Activated CD4-positive, alpha-beta T cell treated with anti-CD3 and anti-CD28 coated beads, Interleukin-10, Interleukin-2, amounts not matched to agents 100 ng/mL and 50 ng/mL, durations not matched to agents 16 hours and 8 hours (primary cell): ENCODE data around the gene PRDM1.

ENCODE experiments used
- DNase-seq: peaks from one replicate; pipeline ENCODE4 v3.0.0-alpha.2; 2020

Gene PRDM1

DNA sequence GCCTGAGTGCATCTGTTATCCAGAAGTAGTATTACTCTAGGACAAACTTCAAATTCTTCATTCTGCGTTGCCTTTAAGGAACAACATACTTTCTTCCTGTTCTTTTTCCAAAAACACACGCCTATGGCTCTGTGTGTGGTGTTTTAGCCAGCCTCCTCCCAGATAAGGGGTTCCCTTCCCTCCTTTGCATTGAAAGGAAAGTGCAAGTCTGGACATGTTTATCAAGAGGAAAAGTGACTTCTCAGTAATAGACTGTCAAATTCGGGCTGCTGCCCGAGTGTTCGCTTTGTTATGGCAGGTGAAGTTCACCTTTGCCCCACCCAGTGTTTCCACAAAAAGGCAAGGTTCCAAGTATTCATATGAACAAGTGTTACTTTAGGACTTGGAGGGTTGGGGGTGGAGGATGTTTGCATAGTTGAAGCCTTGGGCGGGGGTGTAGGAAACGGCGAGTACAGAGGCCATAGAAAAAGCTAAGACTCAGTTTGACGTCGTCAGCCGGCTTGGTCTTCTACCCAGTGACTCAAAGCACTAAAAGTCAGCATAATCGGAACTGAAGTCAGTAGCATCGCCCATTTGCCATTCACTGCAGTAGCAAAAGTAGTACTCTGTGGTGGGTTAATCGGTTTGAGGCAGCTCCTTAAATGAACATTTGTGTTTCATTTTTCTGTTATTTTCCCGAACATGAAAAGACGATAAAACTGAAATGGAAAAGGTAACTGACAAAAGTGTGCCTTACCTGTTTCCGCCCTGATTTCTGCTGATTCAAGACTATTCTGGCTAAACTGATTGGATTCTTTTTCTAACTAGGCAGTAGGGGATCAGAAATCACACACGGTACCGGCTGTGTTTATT is 12.5 kb downstream of the PRDM1 start:
- peak; percentile 95 for DNase-seq

DNA sequence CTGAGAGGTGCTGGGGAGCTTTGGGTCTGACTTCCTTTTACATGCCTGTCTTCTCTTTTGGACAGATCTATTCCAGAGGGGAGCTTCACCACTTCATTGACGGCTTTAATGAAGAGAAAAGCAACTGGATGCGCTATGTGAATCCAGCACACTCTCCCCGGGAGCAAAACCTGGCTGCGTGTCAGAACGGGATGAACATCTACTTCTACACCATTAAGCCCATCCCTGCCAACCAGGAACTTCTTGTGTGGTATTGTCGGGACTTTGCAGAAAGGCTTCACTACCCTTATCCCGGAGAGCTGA is 13.1 kb downstream of the PRDM1 start:
- DNase-seq: no peak

DNA sequence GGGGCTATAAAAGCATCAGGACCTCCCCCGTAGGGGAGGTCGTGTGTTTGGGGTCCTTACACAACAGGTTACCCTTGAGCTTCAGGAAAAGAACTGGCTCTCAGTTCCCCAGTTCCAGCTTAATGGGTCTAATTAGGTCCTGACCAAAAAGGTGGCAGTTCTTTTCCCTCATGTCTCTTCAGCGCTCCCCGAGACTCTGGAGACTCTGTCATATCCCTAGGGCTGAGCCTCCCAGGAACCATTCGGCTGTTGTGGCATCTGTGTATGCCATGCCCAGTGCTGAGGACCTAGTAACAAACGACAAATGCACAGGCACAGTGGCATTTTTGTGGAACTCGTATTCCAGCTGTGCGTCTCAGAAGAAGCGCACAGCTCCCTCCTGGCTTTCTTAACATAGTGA is 14.6 kb downstream of the PRDM1 start:
- DNase-seq: no peak

DNA sequence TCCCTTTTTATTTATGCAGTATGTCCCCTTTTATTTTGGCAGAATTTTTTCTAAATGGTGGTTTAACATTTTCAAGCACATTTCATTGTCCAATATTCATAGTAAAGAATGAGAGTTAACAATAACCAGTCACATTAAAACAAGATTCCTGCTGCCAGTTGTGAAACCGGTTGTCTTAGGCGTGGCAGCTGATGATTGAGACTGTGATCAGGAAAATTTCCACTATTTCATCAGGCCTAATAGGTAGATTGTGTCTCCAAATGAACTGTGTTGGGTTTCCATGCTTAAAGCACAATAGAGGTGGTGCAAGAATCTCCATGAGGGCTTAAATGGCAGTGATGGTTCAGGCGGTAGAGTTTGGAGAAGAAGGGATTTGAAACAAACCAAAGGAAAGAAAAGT is 15.3 kb downstream of the PRDM1 start:
- no peak for DNase-seq

DNA sequence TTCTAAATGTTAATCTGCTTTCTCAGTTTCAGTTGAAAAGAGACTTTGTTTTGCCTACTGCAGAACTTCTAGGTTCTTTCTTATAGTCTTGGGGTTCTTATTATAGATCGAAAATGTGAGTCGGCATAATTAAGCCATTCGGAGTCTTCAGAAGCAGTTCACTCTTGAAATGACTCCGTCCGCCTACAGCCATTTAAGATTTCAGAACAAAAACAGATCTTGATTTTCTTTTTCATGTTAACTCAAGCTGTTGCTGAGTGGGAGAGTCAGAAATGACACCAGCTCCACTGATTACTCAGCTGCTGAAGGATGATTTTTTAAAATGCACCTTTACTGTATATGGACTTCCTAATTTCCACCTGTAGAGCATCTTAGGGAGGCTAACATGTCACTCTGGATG is 15.9 kb downstream of the PRDM1 start:
- DNase-seq: peak; percentile 92

DNA sequence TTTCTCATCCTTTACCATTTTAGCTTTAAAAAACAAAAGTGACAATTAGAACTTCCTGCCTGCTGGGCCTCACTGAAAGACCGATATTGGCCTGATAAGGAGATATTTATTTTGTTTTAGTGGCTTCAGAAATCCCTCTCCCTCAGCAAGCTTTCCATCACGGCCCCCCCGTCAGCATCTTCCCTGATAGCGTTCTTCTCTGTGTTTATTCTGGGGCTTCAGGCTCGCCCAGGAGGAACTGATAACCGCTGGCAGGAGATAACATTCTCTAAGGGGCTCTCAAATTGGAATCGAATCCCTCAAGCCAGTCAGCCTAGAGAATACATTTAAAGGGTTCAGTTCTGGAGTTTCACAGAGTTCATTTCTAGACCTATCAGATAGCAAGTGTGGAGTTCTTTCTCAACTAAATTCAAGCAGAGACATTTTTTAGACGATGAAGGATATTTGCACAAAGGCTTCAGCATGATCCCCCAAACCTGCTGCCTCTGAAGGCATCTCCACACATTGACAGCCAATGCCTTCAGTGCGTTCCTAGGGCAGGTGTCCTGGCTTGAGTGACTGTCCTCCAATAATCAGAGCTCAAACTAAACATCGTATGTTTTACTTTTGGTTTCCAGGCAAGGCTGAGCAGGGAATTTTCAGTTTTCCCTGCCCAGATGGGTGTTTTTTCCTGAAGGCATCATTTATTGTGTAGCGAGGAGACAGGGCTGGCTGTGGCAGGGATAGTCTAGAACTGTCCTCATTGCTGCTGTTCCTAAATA is 17.0 kb downstream of the PRDM1 start:
- DNase-seq: no peak

DNA sequence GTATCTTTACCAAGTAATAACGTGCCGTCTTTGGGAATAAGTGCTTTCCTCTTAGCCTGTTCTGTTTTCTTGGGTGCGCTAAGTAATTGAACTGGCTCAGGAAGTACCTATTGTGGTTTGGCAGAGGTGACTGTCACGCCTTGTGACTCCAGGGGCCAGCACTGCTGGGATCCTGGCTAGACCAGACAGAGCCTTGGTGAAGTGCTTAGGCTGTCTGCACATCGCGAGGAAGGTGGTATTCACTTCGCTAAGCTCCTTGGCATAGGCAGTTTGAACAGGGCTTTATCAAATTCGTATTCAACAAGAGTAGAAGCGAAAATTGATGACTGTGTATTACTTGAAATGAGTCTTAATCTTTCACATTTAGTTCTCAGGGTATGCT is 17.6 kb downstream of the PRDM1 start:
- DNase-seq: peak; percentile 80

DNA sequence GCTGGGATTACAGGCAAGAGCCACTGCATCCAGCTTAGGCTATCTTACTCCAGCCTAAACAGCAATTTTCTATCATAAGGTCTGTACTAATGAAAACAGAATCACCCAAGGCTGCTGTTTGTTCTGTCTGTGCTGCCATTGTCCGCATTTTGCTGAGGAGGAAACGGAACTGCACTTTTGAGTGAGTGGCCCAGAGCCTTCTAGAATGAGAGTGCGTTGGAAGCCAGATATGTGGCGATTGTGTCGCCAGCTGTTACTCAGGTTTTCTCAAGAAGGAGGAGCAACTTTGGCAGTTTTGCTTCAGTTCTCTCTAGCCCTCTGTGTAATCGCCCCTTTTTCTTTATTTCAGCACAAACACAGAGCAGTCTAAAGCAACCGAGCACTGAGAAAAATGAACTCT is 18.3 kb downstream of the PRDM1 start:
- DNase-seq: no peak

DNA sequence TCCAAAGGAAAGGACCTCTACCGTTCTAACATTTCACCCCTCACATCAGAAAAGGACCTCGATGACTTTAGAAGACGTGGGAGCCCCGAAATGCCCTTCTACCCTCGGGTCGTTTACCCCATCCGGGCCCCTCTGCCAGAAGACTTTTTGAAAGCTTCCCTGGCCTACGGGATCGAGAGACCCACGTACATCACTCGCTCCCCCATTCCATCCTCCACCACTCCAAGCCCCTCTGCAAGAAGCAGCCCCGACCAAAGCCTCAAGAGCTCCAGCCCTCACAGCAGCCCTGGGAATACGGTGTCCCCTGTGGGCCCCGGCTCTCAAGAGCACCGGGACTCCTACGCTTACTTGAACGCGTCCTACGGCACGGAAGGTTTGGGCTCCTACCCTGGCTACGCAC is 18.8 kb downstream of the PRDM1 start:
- no peak for DNase-seq

DNA sequence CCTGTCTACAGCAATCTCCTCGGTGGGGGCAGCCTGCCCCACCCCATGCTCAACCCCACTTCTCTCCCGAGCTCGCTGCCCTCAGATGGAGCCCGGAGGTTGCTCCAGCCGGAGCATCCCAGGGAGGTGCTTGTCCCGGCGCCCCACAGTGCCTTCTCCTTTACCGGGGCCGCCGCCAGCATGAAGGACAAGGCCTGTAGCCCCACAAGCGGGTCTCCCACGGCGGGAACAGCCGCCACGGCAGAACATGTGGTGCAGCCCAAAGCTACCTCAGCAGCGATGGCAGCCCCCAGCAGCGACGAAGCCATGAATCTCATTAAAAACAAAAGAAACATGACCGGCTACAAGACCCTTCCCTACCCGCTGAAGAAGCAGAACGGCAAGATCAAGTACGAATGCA is 19.4 kb downstream of the PRDM1 start:
- DNase-seq: no peak

DNA sequence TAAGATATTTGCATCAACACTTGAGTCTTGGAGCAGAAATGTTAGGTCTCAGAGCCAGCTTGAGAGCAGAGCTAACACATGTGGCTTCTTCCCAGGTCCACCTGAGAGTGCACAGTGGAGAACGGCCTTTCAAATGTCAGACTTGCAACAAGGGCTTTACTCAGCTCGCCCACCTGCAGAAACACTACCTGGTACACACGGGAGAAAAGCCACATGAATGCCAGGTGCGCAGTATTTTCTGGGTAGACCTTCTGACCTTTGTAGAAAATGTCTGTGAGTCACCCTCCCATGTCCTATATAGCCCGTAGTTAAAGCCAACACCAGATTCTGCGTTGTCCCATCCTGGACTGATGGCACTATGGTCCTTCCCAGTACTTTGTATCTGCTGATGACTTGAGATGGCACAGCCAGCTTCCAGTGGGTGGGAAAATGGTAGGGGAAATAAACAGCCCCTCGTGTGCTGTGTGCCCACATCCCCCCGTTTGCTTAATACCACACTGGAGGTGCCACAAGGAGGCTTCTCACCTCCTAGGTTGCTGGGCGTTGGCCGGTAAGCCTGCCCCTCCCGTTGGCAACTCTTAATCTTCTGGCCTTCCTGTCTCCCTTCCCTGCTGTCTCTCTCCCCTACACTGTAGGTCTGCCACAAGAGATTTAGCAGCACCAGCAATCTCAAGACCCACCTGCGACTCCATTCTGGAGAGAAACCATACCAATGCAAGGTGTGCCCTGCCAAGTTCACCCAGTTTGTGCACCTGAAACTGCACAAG is 20.3 kb downstream of the PRDM1 start:
- DNase-seq: no peak

DNA sequence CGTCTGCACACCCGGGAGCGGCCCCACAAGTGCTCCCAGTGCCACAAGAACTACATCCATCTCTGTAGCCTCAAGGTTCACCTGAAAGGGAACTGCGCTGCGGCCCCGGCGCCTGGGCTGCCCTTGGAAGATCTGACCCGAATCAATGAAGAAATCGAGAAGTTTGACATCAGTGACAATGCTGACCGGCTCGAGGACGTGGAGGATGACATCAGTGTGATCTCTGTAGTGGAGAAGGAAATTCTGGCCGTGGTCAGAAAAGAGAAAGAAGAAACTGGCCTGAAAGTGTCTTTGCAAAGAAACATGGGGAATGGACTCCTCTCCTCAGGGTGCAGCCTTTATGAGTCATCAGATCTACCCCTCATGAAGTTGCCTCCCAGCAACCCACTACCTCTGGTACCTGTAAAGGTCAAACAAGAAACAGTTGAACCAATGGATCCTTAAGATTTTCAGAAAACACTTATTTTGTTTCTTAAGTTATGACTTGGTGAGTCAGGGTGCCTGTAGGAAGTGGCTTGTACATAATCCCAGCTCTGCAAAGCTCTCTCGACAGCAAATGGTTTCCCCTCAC is 21.0 kb downstream of the PRDM1 start:
- DNase-seq: no peak

DNA sequence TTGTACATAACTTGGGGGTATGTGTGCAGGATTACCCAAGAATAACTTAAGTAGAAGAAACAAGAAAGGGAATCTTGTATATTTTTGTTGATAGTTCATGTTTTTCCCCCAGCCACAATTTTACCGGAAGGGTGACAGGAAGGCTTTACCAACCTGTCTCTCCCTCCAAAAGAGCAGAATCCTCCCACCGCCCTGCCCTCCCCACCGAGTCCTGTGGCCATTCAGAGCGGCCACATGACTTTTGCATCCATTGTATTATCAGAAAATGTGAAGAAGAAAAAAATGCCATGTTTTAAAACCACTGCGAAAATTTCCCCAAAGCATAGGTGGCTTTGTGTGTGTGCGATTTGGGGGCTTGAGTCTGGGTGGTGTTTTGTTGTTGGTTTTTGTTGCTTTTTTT is 22.0 kb downstream of the PRDM1 start:
- DNase-seq: no peak

DNA sequence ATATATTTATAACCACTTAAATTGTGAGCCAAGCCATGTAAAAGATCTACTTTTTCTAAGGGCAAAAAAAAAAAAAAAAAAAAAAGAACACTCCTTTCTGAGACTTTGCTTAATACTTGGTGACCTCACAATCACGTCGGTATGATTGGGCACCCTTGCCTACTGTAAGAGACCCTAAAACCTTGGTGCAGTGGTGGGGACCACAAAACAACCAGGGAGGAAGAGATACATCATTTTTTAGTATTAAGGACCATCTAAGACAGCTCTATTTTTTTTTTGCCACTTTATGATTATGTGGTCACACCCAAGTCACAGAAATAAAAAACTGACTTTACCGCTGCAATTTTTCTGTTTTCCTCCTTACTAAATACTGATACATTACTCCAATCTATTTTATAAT is 22.9 kb downstream of the PRDM1 start:
- no peak for DNase-seq

DNA sequence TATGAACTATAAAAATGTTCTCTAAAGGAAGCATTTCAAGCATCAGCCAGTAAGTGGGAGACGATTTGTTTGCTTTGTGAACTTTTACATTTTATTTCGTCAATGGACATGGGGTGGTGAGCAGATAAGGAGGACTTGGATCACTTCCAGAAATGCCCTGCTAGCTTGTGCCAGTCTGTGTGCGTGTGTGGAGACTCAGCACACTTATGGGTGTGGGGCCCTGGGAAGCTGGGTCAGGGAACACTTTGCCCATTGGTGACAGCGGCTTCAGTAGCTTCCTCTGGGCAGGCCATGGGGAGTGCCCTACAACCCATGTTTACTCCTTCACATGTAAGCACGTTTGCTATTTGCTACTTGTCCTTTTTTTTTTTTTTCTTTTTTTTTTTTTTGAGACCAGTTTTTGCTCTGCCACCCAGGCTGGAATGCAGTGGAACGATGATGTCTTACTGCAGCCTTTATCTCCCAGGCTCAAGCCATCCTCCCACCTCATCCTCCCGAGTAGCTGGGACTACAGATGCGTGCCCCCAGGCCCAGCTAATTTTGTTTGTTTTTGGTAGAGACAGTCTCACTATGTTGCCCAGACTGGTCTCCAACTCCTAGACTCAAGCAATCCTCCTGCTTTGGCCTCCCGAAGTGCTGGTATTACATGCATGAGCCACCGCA is 24.2 kb downstream of the PRDM1 start:
- no peak for DNase-seq

DNA sequence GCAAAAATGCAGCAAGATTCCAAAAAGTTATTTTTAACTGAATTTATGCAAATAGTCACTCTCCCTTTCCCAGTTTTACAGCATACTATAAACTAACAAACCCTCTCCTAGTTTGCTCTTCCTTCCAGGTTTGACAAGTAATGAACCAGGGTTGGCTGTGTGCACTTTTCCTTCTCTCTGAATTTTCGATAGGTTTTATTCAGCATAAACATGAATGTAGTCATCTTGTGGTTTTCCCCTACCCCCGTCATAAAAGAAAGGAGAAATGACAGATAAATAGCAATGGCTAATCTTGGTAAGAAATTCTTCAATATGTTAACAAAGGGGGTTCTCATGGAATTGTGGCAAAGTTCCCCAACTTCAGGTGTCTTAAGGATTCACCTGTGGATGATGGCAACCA is 26.3 kb downstream of the PRDM1 start:
- DNase-seq: peak; percentile 65

DNA sequence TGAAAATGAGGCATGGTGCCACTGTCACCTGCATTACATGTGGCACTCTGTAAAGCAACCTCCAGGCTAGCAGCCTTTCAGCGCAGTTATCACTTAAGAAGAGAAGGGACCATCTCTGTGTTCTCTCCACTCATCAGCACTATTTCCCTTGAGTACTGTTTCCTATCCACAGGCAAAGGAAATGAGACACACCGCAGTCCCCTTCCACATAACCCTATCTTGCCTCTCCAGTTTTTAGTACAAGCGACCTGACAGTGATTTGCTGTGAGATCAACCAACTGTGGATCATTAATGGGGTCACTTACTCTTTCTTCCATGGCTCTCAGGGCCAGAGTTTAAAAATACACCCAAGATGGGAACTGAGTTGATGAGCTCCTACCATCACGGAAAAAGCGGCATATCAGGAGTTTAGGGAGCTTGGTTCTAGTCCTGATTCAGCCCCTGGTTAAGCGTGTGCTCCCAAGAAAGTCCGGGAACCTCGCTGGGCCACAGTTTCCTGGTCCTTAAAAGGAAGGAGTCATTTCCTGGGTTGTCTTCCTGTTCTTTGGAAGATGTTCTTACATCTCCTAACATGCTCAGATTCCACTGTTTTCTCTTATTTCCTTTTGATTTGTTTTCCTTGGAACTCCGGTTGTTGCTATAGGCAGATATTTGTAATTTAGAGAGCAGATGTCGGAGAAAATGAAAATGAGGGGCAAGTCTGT is 27.3 kb downstream of the PRDM1 start:
- peak; percentile 63 for DNase-seq

DNA sequence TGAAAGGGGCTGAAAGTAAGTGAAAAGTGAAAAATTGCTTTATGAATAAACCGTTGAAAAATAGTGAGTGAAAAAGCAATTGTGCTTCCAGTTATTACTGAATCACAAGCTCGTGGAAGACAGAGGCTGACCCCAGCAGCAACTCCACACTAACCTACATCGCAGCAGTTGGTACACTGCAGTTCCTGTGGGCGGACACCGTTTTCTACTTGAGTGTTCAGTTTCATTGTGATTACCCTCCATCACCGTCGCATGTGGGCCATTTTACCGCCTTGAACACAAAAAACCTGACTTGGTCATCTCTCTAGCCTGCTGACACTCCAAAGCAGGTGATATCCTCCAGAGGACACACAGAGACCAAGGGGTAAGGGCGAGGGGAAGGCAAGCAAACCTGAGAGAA is 28.4 kb downstream of the PRDM1 start:
- peak; percentile 96 for DNase-seq

DNA sequence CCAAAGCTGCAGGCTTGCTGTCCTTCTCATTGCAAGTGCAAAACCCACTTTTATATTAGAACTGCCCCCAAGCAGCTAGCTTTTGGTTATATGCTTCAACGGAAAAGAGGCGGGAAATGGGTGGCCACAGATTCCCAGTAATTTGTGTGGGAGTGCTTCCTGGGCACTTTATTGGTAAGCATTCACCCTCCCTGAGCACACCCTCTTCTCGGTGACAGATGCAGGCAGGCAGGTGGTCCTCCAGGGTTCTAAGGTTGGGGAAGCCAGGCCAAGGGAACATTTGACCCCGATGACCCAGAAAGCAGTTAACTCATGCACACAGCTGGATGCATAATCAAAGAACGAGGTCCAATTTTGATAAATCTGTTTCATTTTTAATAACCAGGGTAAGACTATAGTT is 29.1 kb downstream of the PRDM1 start:
- DNase-seq: peak; percentile 59

DNA sequence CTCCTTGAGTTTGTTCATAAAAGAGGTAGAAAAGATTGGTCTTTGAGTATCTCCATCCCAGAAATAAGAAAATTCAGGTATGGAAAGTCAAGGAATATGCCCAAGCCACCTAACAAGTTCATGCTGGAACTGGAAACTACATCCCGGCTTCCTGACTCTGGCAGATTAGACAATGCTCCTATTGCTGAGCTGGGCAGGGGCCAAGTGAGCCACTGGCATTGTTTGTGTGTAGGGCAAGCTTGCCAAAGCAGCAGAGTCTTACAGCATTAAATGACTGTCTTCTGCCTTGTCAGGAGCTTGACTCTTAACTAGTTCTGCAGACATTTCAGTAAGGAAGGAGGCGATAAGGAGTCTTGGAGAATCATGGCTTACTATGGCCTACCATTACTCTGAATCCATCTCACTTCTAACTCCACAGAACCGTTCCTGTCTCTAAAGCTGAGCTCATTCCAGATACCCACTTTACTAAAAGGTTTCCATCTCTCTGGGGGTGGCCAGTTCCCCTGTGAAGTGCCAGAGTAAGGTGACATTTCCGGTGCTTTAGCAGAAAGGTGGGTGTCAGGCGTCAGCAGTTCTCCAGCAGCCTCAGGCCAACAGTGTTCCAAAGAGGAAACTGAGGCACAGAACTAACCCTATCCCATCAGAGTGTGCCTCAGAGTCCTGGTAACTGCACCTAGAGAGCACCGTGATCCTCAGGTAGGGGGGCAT is 30.1 kb downstream of the PRDM1 start:
- no peak for DNase-seq

DNA sequence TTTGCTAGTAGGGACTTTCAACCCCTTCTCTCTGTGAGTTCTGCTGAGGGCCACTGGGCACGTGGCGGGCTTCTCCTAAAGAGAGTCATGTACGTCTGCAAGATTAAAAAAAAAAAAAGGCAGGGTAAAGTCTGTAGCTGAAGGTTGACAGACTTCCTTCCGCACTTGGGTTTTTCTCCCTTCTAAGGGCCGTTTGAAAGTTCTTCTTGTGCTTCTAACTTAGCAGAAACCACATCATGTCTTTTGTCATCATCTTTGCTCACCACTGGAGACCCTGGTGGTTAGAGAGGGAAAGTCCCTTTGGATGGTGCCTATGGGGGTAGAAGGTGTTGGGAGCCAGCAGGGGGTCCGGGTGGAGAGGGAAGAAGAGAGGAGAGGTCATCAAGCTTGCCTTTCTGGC is 31.4 kb downstream of the PRDM1 start:
- DNase-seq: peak; percentile 88
